Right renal cortex interstitium (tissue), 3 donors: Measurements from ENCODE around the gene SURF2. TPM values are rescaled to one million over a fixed set of nuclear protein-coding genes. Genes with fewer than 3 reads are reported as not detected.
"Not testable (repeated sequence)": the region's sequence is repeated elsewhere in the genome, so short reads cannot be mapped to it uniquely, and the experiment has no call there.

Experiments used
- DNase-seq, 3 donors: peaks; one replicate each; pipeline ENCODE4 v3.0.0-alpha.2; 2013; ENCODE audit warnings: low read depth in 3 of 3, low spot score in 2 of 3
- polyA plus RNA-seq, 3 donors: library from polyadenylated mRNA; unstranded; fragments of 120-200 nt; gene quantifications; one replicate each; pipeline ENCODE4 v1.2.1, GENCODE V29; 2013; ENCODE audit not compliant: insufficient read length in 3 of 3

SURF2 gene
- polyA plus RNA-seq, 3 donors: 20.6 to 25.1 (median 23.0) TPM

DNA sequence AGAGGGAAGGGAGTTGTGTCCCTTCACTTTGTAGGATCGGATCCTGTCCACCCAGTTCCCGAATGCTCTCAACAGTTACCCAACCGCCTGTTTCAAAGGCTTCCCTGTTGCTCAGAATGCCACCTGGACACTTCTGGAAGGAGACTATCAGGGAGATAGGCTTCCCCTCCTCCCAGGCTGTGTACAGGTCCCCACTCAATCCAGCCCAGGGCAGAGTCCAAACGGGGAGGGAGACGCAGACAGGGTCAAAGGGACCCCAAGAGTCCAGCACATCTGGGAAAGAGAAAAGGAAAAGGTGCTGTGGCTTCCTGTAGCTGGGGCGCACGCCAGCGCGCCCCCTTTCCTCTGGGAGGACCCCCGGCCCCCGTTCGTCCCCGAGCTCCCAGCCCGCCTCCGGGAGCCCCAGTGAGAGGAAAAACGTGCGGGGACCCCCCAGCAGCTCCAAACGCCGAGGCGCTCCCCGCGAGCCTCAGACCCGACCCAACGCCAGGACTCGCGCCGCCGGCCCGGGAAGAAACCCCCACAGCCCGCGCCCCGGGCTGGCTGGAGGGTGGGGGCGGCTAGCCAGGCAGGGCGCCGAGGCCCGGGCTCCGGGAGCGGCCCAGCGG is 18.9 kb downstream of the SURF2 start:
- DNase-seq: no peak

DNA sequence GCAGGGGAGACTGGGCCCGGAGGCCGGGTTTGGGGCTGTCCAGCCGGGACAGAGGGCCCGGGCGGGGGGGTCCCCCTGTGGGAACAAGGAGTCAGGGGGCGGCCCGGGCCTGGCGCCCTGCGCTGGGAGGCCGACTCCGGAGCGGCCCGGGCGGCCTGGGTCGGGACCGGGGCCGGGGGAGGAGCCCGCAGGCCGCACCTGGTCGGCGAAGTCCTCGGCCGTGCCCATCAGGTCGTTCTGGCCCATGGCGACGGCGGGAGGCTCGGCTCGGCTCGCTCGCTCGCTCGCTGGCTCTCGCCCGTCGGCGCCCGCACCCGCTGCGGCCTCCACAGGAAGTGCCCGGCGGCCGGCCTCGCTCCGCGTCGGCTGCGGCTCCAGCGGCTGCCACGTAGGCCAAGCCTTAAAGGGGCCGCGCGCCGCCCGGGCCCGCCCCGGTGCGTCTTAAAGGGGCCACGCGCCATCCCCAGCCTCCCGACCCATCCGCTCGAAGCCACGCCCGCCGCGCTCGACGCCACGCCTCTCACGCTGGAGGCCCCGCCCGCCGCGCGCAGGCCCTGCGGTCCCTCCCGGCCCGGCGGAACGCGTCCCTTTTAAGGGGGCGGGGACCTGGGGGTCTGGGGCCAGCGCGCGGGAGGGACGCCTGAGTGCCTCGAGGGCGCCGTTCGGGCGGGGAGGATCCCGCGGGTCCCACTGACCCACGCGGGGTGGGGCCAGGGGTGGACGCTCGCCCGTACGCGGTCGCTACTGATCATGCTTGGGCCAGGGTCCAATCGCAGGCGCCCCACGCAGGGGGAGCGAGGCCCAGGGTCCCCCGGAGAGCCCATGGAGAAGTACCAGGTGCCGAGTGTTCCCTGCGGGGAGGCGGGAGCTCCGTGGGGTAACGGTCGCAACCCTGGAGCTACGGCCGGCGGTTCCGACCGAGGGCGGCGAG is 19.6 kb downstream of the SURF2 start, which contains the start of the genes STKLD1 and SURF4:
Gene STKLD1, plus strand, starts transcription at position 643 of the 931 bp plus-strand sequence. Its CDS starts 108 bp downstream, at position 751.
Gene SURF4, minus strand, starts transcription at position 337 of the 931 bp plus-strand sequence. Its CDS starts 91 bp downstream, at position 246.
- DNase-seq: peak; percentile 70 to 90 (median 86)

DNA sequence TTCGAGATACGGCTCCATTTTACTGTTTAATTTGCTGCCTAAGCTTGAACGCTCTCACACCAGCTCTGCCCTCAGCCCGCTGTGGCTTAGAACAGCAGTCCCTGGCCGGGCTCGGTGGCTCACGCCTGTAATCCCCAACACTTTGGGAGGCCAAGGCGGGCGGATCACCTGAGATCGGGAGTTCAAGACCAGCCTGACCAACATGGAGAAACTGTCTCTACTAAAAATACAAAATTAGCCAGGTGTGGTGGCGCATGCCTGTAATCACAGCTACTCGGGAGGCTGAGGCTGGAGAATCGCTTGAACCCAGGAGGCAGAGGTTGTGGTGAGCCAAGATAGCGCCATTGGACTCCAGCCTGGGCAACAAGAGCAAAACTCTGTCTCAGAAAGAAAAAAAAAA is 20.9 kb downstream of the SURF2 start:
- DNase-seq: not testable (repeated sequence)

DNA sequence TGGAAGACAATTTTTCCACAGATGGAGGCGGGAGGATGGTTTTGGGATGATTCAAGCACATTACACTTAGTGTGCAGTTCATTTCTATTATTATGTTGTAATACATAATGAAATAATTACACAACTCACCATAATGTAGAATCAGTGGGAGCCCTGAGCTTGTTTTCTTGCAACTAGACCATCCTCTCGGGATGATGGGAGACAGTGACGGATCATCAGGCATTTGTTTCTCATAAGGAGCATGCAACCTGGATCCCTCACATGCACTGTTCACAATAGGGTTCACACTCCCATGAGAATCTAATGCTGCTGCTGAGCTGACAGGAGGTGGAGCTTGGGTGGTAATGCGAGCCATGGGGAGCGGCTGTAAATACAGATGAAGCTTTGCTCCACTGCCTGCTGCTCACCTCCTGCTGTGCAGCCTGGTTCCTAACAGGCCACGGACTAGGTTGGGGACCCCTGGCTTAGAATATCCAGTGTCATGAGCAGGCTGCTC is 21.4 kb downstream of the SURF2 start:
- no peak for DNase-seq

GRCh38 chr9:133378408-133378962 is 22.1 kb downstream of the SURF2 start:
- DNase-seq: no peak

- no peak for DNase-seq
Measured at GRCh38 chr9:133379153-133380086, 23.1 kb downstream of the SURF2 start.

GRCh38 chr9:133380734-133381133 is 24.4 kb downstream of the SURF2 start:
- DNase-seq: no peak

GRCh38 chr9:133382507-133383141 is 26.3 kb downstream of the SURF2 start:
- no peak for DNase-seq

GRCh38 chr9:133383438-133383837 is 27.1 kb downstream of the SURF2 start:
- DNase-seq: no peak

DNA sequence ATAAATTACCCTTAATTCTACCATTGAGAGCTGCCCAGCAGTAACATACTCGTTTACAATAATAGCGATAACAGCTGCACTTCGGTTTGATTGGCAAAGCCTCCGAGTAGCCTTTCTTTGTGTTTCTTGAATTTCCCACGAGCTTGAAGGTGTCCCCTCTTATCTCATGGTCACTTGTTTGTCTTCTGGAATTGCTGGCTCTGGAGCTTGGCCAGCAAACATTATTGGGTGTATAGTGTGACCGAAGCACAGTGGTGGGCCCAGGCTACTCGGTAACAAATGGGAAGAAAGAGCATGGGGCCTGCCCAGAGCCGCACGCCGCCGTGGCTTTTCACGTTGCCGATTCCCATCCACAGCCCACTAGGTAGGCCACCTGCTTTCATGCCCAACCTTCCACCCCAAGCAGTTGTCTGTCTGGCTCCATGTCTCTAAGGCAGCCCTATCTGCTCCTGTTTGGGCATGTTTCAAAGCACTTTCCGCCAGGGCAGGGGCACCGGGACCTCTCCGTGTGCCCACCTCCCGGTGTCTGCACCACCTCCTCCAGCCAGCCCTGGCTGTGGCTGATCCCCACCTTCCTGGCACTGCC is 28.5 kb downstream of the SURF2 start:
- no peak for DNase-seq

GRCh38 chr9:133385452-133385851 is 29.1 kb downstream of the SURF2 start:
- no peak for DNase-seq

GRCh38 chr9:133386338-133386737 is 30.0 kb downstream of the SURF2 start:
- no peak for DNase-seq

DNA sequence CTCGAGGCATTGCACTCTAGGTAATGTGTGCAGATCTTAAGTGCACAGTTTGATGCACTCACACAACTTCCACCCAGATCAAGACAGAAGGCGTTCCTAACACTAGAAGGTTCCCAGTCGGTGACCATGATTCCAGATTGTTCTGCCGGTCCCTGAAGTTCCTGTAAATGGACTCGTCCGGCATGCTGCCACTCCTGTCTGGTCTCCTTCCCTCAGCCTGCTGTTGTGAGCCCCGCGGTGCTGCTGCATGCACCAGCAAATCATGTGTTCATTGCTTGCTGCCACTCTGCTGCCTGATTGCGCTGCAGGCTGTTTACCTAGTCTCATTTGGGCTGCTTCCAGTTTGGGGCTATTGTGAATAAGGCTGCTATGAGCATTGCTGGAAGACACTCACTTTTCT is 31.3 kb downstream of the SURF2 start:
- DNase-seq: no peak

- DNase-seq: no peak
Measured at GRCh38 chr9:133389025-133389557, 32.7 kb downstream of the SURF2 start.

DNA sequence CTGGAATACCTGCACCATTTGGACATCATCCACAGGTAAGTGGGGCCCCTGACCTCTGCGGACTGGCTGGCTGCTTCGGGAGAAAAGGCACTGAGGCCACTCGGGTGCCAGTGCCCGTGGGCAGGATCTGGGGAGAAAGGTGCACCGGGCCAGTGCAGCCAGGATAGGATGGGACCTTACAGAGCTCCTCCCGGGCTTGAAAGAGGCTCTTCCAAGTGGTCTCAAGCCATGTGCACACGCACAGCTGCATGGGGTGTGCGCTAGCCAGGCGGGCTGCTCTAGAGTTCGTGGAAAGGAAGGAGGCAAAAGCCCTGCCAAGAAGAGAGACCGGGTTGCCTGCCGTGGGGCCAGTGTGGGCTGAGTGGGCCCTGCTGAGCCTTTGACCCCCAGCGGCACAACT is 33.2 kb downstream of the SURF2 start:
- DNase-seq: no peak

DNA sequence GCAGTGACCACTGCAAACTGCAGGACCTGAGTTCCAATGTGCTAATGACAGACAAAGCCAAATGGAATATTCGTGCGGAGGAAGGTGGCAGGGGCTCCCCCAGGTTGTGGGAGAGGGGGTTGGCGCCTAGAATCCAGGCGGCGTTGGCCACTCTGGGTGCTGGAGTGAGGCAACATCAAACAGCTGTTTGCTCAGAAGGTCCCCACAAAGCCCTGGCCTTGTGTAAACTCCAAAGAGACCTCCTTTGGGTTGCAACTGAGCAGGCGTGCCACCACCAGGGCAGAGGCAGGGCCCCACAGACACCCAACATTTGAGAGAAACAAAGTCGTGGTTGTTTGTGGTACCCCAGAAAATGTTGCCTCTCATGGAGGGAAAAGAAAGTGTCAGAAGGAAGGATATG is 34.4 kb downstream of the SURF2 start:
- no peak for DNase-seq

DNA sequence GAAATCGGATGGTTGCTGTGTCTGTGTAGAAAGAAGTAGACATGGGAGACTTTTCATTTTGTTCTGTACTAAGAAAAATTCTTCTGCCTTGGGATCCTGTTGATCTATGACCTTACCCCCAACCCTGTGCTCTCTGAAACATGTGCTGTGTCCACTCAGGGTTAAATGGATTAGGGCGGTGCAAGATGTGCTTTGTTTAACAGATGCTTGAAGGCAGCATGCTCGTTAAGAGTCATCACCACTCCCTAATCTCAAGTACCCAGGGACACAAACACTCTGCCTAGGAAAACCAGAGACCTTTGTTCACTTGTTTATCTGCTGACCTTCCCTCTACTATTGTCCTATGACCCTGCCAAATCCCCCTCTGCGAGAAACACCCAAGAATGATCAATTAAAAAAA is 35.1 kb downstream of the SURF2 start:
- DNase-seq: not testable (repeated sequence)

DNA sequence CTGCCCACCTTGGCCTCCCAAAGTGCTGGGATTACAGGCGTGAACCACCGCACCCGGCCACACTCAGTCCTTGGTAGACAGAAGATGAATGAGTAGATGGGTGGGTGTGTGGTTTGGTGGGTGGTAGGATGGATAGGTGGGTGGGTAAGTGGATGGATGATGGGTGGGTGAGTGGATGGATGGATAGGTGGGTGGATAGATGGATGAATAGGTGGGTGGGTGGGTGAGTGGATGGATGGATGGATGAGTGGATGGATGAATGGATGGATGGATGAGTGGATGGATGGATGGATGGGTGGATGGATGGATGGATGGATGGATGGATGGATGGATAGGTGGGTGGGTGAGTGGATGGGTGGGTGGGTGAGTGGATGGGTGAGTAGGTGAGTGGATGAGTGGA is 36.0 kb downstream of the SURF2 start:
- DNase-seq: not testable (repeated sequence)

- DNase-seq: no peak
Measured at GRCh38 chr9:133393399-133393798, 37.0 kb downstream of the SURF2 start.
